Activated CD8-positive, alpha-beta memory T cell treated with anti-CD3 and anti-CD28 coated beads, Interleukin-2, amount 50 U/mL, for 1 hour (primary cell): Measurements from ENCODE around the gene PDZD4.
"Not testable (repeated sequence)": the region's sequence is repeated elsewhere in the genome, so short reads cannot be mapped to it uniquely, and the experiment has no call there.

Experiments used
- DNase-seq: peaks from one replicate; pipeline ENCODE4 v3.0.0-alpha.2; 2020; ENCODE audit errors: extremely low read depth

PDZD4 gene

GRCh38 chrX:153844509-153845082 lies 14.3 kb upstream of the PDZD4 start:
- DNase-seq, result no peak

GRCh38 chrX:153836921-153837320 lies 6.6 kb upstream of the PDZD4 start:
- no peak for DNase-seq

GRCh38 chrX:153832728-153833127 lies 2.4 kb upstream of the PDZD4 start:
- no peak for DNase-seq

- DNase-seq, result no peak
Observed at GRCh38 chrX:153831429-153832150, 1.2 kb upstream of the PDZD4 start.

GRCh38 chrX:153830640-153831428 lies 490 bp upstream of the PDZD4 start:
- no peak for DNase-seq

- no peak for DNase-seq
Observed at GRCh38 chrX:153829549-153829798, 870 bp downstream of the PDZD4 start.

GRCh38 chrX:153828723-153829548 lies 1.4 kb downstream of the PDZD4 start:
- no peak for DNase-seq

- no peak for DNase-seq
Observed at GRCh38 chrX:153828308-153828707, 2.0 kb downstream of the PDZD4 start.

GRCh38 chrX:153827903-153828302 lies 2.4 kb downstream of the PDZD4 start:
- DNase-seq, result no peak

- no peak for DNase-seq
Observed at GRCh38 chrX:153827016-153827415, 3.3 kb downstream of the PDZD4 start.

- DNase-seq, result no peak
Observed at GRCh38 chrX:153825042-153825441, 5.3 kb downstream of the PDZD4 start.

GRCh38 chrX:153824348-153824747 lies 6.0 kb downstream of the PDZD4 start:
- no peak for DNase-seq

- no peak for DNase-seq
Observed at GRCh38 chrX:153821066-153821465, 9.3 kb downstream of the PDZD4 start.

- no peak for DNase-seq
Observed at GRCh38 chrX:153820601-153821000, 9.7 kb downstream of the PDZD4 start.

GRCh38 chrX:153819384-153820040 lies 10.8 kb downstream of the PDZD4 start:
- DNase-seq, result no peak

- no peak for DNase-seq
Observed at GRCh38 chrX:153818571-153819383, 11.6 kb downstream of the PDZD4 start.

GRCh38 chrX:153818064-153818463 lies 12.3 kb downstream of the PDZD4 start:
- not testable (repeated sequence) for DNase-seq

- no peak for DNase-seq
Observed at GRCh38 chrX:153816831-153817690, 13.3 kb downstream of the PDZD4 start.

GRCh38 chrX:153814591-153815315 lies 15.6 kb downstream of the PDZD4 start:
- no peak for DNase-seq
